ENCODE measurements around the gene ALAS1.
"Not testable (repeated sequence)": the region's sequence is repeated elsewhere in the genome, so short reads cannot be mapped to it uniquely, and the experiment has no call there.

Gene ALAS1

GRCh38 chr3:52197842-52198625, at the start of gene ALAS1:
TSS of gene ALAS1 (plus strand) at chr3:52198160. CDS start at chr3:52199242, 1,082 bp downstream.
- TF ChIP-seq POLR2A (IDR thresholded peaks at IDR 0.05; ENCODE audit: extremely low read depth, insufficient read length) (peak; percentile 96), CTCF (IDR thresholded peaks at IDR 0.05; ENCODE audit: low read depth, low read length) (no peak), MAX (IDR thresholded peaks at IDR 0.05; ENCODE audit: low read depth, low read length) (no peak), MYC (IDR thresholded peaks at IDR 0.05; ENCODE audit: low read depth, low read length) (peak; percentile 46; the same call in 1 of the 2 replicates)
- peak within 1 kb of the TSS; percentile 89 for H3K4me3 ChIP-seq (ENCODE audit: low read depth, low read length)
- DNase-seq (ENCODE audit: low read depth) = peak; percentile 91

GRCh38 chr3:52149021-52149420, 48.9 kb upstream of the ALAS1 start:
- no peak for DNase-seq (ENCODE audit: low read depth)
- H3K4me3 ChIP-seq (ENCODE audit: low read depth, low read length) = no peak overlapping the region
- TF ChIP-seq POLR2A (IDR thresholded peaks at IDR 0.05; ENCODE audit: extremely low read depth, insufficient read length) = no peak
- no peak for TF ChIP-seq CTCF (IDR thresholded peaks at IDR 0.05; ENCODE audit: low read depth, low read length)
- TF ChIP-seq MAX (IDR thresholded peaks at IDR 0.05; ENCODE audit: low read depth, low read length) = no peak
- TF ChIP-seq MYC (IDR thresholded peaks at IDR 0.05; ENCODE audit: low read depth, low read length) = no peak

- H3K4me3 ChIP-seq (ENCODE audit: low read depth, low read length) = no peak overlapping the region
- DNase-seq (ENCODE audit: low read depth) = no peak
- TF ChIP-seq MYC (IDR thresholded peaks at IDR 0.05; ENCODE audit: low read depth, low read length) (no peak), POLR2A (IDR thresholded peaks at IDR 0.05; ENCODE audit: extremely low read depth, insufficient read length) (no peak), CTCF (IDR thresholded peaks at IDR 0.05; ENCODE audit: low read depth, low read length) (no peak), MAX (IDR thresholded peaks at IDR 0.05; ENCODE audit: low read depth, low read length) (no peak)
Observed at GRCh38 chr3:52149726-52150125, 48.2 kb upstream of the ALAS1 start.

GRCh38 chr3:52150357-52150756, 47.6 kb upstream of the ALAS1 start:
- H3K4me3 ChIP-seq (ENCODE audit: low read depth, low read length) = no peak overlapping the region
- TF ChIP-seq POLR2A (IDR thresholded peaks at IDR 0.05; ENCODE audit: extremely low read depth, insufficient read length) (no peak), MYC (IDR thresholded peaks at IDR 0.05; ENCODE audit: low read depth, low read length) (no peak)
- DNase-seq (ENCODE audit: low read depth) = no peak

GRCh38 chr3:52150860-52151259, 47.1 kb upstream of the ALAS1 start:
- no peak for DNase-seq (ENCODE audit: low read depth)
- H3K4me3 ChIP-seq (ENCODE audit: low read depth, low read length) = no peak overlapping the region
- no peak for TF ChIP-seq MAX (IDR thresholded peaks at IDR 0.05; ENCODE audit: low read depth, low read length)
- no peak for TF ChIP-seq POLR2A (IDR thresholded peaks at IDR 0.05; ENCODE audit: extremely low read depth, insufficient read length)
- TF ChIP-seq CTCF (IDR thresholded peaks at IDR 0.05; ENCODE audit: low read depth, low read length) = no peak
- TF ChIP-seq MYC (IDR thresholded peaks at IDR 0.05; ENCODE audit: low read depth, low read length) = no peak

- DNase-seq (ENCODE audit: low read depth) = not testable (repeated sequence)
Observed at GRCh38 chr3:52151991-52152390, 46.0 kb upstream of the ALAS1 start.

More at GRCh38 chr3:52151991-52152390, 46.0 kb upstream of the ALAS1 start:
- H3K4me3 ChIP-seq (ENCODE audit: low read depth, low read length) = not testable (repeated sequence)
